Omental fat pad (tissue), 4 donors: Measurements from ENCODE around the gene ST7L. TPM values are rescaled to one million over a fixed set of nuclear protein-coding genes. Genes with fewer than 3 reads are reported as not detected.

Experiments used
- ATAC-seq: fragments of 150-250 bp; one replicate; pipeline ENCODE4 v1.9.1; 2016; ENCODE audit warnings: mild to moderate bottlenecking, moderate library complexity; ENCODE audit not compliant: low FRiP score
- DNase-seq: peaks from one replicate; pipeline ENCODE4 v3.0.0-alpha.2; 2019; ENCODE audit warnings: low spot score
- CTCF ChIP-seq, 3 donors: fragments of 450-650 bp; IDR thresholded peaks; one replicate each; pipeline ENCODE4 v1.5.1; 2016 to 2017; ENCODE audit warnings: antibody characterized with exemption in 3 of 3, mild to moderate bottlenecking in 3 of 3, moderate library complexity in 2 of 3
- total RNA-seq, 4 donors: library from RNA; depleted of rRNA; stranded (reverse); fragments of >200 nt; gene quantifications; one replicate each; pipeline ENCODE4 v1.1.0, GENCODE V29; 2016

Gene ST7L
- total RNA-seq, 4 donors from 2014 or later, result 19.4 to 29.2 (median 28.2) TPM

- TF ChIP-seq CTCF (IDR thresholded peaks at IDR 0.05), result no peak
- DNase-seq (no peak), ATAC-seq (no peak)
Measured at GRCh38 chr1:112507336-112507735, 111.6 kb downstream of the ST7L start.

- no peak for TF ChIP-seq CTCF (IDR thresholded peaks at IDR 0.05)
- DNase-seq (no peak), ATAC-seq (no peak)
Measured at GRCh38 chr1:112506731-112507130, 112.2 kb downstream of the ST7L start.

DNA sequence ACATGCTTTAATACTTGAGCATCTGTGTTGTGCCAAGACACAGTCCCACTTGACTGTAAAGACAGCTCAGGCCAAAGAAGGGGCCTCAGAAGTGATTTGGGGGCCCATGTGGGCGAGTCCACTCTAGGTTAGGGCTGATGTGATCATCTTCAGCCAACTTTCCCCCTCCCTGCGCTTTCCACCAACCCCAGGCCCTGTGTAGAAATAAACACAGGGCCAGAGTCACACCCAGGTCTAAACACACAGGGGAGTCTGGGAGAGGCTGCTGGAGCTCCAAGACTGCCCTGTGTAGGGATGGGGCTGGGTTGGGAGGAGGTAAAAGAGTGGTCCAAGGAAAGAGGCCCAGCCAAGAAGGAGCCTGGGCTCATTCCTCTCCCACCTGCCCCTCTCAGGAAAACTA is 112.6 kb downstream of the ST7L start:
- DNase-seq (no peak), ATAC-seq (no peak)
- TF ChIP-seq CTCF (IDR thresholded peaks at IDR 0.05), result no peak

DNA sequence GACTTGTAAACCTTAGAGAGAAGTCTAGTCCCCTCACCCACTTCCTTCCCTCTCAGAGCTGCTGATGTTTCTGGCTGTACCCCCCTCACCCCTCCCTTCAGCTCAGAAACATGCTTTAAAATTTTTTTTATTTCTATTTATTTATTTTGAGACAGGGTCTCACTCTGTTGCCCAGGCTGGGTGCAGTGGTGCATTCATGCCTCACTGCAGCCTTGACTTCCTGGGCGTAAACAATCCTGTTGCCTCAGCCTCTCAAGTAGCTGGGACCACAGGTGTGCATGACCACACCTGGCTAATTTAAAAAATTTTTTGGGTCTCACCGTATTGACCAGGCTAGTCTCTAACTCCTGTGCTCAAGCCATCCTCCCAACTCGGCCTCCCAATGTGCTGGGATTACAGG is 113.1 kb downstream of the ST7L start:
- TF ChIP-seq CTCF (IDR thresholded peaks at IDR 0.05), result no peak
- ATAC-seq, result no peak

DNA sequence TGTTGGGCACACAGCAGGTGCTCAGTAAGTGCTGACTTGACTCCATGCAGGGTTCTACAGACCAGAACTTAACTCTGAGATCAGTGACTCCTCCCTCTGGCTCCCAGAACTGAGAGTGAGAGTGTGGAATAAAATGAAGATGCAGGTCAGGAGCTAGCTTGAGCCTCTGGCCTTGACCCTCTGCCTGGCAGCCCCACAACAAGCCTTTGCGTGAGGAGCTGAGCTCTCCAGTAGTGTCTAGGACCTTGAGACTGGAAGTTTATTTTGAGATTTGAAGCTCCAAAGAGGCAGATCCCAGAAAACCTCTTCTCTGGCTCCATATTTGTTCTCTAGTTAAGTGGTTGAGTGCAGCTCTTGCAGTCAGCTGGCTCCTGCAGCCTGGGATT is 113.5 kb downstream of the ST7L start:
- DNase-seq (no peak), ATAC-seq (no peak)
- no peak for TF ChIP-seq CTCF (IDR thresholded peaks at IDR 0.05)

More for the DNA sequence above, 113.1 kb downstream of the ST7L start:
- DNase-seq, result no peak

DNA sequence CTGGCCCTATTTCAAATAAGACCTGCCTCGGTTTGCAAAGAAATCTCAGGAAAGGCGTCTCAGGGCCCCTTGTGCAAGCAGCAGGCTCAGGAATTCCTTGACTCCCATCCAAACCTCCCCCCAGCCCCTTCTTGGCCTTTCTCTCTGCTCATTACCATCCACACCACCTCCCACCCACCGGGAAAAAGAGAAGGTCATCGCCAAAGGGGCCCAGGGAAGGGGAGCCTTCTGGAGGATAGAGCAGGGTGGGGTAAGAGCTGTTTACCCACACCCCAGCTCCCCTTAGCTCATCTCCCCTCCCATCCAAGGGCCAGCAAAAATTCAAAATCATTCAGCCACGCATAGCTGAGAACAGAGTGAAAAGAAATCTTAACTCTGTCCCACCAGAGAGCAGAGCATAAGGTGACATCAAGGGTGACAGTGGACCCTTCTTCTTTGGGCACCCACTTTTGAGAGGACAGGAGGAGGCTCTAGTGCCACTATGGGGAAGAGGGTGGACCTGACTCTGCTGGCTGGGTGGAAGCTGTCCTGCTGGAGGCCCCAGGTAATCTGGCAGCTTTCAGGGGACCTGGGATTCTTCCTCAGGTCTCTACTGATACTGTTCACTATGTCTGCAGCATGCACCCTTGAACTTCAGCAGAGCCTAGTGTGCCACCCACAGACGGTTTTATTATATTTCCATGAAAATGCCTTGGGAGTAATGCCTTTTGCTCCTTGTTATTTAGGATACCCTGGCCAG is 114.1 kb downstream of the ST7L start:
- ATAC-seq (no peak), DNase-seq (no peak)
- no peak for TF ChIP-seq CTCF (IDR thresholded peaks at IDR 0.05)

DNA sequence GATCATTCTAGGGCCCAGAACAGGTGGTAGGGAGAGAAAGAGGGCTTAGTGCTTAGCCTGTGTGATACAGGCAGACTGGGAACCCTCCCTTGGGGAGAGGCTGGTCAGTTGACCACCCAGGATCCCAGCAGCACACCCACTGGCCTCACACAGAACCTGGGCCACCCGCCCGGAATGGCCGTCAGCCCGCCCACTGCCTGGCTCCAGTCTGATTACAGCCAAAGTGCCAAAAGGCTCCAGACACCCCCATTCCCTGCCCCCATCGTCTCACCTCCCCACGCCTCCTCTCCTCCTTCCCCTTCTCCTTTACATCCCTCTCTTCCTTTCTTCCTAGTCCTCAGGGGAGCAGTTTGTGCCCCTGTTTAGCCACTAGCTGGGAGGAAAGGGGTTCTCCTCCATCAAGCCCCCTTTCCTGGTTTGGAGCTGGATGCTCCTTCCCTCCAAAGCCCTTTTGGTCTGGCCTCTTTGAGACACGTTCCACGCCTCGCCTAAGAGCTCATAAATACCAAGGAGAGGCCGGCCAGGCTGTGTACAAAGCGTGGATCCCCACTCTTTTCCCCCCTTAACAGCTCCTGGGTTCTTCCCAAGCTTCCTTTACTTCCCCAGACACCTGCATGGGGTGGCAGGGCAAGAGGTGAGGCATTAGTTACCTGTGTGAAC is 114.8 kb downstream of the ST7L start:
- DNase-seq (no peak), ATAC-seq (peak; percentile 23)

More for the DNA sequence above, 114.8 kb downstream of the ST7L start:
- no peak for TF ChIP-seq CTCF (IDR thresholded peaks at IDR 0.05)
